Limb (tissue), 2 donors: Measurements from ENCODE around the gene SSTR3.

Source experiments
- DNase-seq, 2 donors: peaks; one replicate each; pipeline ENCODE4 v3.0.0-alpha.2; 2016; ENCODE audit errors: extremely low spot score in 2 of 2

SSTR3 gene

DNA sequence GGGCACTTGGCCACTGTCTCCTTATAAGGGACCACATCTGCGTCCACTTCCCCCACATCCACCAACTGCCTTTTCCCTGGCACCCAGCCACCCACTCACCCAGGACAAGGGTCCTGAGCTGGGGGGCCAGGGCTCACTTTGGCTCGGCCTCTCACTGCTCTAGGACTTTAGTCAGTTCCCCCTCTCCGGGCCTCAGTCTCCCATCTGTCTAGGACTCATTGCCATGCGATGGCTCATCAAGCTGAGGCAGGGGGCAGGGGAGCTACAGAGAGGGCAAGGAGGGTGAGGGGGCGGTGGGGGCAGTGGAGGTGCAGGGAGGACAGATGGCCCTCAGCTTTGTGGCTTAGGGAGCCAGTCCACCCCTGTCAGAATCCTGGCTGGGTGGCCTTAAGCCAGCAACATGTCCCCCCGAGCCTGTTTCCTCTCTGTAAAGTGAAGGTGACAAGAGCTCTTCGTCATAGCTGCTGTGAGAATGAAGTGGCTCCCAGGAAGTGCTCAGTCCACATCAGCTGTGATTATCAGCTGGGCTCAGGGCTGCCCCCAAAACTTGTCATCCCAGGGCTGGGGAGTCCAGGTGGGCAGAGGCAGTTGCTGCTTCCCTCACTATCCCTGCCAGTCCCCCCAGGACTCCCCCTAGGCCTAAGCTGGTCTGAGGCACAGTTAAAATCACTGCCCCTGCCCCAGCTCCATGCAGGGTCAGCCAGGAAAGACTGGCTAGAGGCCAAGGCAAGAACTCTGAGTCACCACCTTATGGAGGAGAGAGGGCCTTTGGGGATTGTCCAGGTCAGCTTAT, 16.9 kb upstream of the SSTR3 start:
- no peak for DNase-seq

DNA sequence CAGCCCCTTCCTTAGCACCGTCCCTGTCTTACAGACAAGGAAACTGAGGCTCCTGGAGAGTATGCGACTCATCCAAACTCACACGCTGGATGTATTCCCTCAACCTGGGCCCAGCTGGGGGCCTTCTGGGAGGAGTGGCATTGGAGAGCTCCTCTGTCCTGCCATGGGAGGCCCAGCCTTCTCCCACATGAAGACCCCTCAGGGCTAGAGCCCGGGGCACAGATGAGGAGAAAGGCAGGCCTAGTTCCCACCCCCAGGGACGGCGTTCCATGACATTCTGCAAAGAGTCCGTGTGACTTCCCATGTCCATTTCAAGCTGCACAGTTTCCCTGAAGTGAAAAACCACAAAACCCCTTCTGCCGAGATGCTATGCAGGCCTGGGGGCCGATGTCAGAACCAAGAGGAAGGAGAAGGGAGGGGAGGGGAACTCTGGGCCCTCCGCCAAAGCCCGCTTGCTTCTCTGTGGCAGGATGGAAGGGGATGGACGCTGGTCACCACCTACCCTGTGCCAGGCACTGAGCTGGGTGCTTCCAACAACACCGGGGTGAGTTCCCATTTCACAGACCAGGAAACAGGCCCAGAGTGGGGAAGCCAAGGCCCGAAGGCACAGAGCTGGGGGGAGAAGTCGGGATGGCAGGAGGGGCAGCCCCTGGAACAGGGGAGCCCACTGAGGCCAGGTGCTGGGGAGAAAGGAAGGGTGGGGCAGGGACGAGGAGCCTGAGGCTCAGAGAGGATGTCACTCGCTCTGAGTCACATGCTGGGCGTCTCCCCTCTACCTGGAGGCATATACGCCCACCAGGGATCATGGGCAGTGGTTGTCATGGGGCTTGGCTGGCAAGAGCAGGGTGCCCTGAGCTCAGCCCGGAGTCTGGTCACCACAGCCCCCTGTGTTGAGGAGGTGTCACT, 16.1 kb upstream of the SSTR3 start:
- no peak for DNase-seq

DNA sequence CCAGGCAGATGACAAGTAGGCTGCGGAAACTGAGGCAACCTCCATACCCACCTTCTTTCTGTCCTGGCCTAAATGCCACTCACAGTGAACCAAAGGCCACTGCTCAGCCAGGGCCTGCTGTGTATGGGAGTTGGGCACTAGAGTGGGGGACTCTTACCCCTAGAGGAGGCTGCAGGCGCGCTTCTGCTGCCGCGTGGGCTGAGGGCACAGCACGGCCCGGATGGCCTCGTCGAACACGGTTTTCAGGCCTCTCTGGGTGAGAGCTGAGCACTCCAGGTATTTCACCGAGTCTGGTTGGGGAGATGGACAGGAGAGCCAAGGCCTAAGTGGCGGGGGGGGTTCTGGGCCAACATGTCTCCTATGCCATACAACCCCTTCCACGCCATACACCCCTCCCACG, 14.2 kb upstream of the SSTR3 start:
- no peak for DNase-seq

GRCh38 chr22:37226087-37226486, 13.8 kb upstream of the SSTR3 start:
- DNase-seq: no peak

GRCh38 chr22:37225481-37225880, 13.2 kb upstream of the SSTR3 start:
- DNase-seq: no peak

- no peak for DNase-seq
Measured at GRCh38 chr22:37224757-37225420, 12.6 kb upstream of the SSTR3 start.

DNA sequence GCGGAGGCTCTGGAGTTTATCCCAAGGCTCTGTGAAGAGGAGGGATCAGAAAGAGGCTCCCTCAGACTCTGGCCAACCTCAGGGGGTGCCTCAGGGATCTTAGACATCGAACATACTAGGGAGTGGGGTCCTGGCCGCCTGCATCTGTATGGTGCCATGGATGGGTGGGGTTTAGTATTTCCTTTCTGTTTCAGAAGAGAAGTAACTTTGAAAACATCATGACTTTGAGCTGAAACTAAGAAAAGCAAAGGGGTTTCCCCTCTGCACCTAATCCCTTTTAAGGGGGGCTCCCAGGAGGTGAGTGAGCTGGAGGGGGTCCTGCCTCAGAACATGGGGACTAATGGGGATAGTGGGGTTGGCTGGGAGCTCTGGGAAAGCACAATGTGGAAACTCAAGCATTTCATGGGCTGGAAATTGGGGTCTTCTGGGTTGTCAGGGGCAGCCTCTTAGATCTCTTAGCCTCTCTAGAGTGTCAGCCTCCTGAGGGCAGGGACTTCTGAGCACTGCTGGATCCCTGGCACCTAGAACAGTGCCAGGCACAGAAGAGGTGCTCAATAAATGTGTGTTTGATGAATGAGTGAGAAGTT, 11.8 kb upstream of the SSTR3 start:
- no peak for DNase-seq

DNA sequence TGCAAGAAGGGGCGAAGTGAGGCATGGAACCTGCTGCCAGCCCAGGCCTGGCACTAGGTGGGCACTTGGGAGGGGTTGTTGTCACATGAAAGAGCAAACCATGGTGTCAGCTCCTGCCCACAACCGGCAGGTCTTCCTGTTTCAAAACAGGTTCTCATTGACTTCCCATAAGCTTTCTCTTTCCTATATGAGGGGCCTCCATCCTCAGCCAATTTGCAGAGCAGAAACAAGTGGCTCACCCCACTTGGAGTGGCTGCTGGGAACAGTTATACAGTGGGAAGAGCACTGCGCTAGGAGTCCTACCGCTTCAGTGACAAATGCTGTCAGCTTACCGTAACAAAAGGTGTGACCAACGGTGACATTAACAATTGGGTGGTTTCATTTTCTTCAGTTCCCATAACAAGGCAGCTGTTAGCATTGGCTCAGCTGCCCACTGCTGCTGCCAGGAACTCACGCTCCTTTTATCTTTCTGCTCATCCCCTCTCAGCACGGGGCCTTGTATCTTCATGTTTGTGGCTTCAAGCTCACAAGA, 10.2 kb upstream of the SSTR3 start:
- no peak for DNase-seq

DNA sequence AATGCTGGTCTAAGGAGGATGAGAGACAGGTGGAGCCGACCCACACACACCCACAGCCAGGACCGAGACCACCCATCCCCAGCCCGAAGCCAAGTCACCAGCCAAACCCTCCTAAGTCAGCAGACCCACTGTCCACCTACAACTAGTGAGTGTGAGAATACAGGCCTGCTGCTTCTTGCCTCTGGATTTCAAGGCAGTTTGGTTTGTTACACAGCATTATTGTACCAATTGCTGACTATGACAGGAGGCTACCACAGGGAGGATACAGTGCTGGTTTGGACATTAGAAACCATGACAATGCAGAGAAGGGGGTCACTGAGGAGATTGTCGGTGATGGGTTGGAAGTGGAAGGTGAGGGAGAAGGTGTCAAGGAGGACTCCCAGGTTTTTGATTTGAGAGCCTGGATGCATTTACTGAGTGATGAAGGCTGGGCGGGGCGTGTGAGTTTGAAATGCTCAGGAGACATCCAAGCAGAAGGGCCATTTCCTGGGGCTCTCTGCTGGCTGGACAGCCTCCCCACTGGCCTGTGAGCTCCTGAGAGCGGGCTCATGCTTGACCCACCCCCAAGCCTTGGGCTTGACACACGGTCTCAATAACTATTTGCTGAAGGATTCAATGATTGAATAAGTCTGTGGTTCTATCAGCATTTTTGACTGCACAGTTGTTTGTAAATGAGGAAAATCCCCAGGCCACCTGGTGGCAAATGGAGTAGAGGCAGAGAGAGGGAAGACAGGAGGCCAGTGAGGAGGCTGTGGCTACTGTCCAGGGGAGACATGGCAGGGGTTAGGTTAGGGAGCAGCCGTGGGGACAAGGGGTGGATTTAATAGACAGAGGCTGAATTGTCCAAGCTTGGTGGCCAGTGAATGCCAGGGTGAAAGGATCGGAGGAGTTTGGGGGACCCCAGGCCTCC, 9.4 kb upstream of the SSTR3 start:
- DNase-seq: no peak

- no peak for DNase-seq
Measured at GRCh38 chr22:37220543-37220981, 8.3 kb upstream of the SSTR3 start.

- no peak for DNase-seq
Measured at GRCh38 chr22:37219533-37219932, 7.3 kb upstream of the SSTR3 start.

DNA sequence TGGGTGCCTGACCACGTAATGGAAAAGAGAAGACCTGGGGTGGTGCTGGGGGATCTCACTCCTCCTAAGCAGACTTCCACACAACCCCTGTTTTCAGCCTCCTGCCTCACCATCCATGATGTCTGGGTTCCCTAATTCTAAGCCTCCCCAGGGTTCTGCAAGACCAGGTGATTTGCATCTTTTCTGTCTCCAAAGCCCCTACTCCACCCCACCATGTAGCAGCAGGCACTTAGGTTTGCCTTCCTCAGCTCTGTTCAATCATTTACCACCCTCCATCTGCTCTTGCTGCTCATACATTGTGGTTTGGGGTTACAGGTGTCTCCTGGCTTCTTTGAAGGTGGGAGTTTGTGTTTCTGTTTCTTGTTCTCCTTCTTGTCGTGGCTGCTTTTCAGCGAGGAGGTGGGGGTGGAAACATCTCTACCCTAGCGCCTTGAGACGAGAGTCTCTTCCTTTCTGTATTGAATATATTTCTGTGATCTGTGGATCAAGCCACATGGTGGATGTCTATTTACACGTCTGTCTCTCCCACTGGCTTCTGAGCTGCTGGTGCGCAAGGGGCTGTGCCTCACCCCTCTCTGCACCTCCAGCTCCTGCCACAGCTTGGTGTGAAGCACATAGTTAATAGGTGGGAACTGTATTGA, 6.6 kb upstream of the SSTR3 start:
- no peak for DNase-seq

DNA sequence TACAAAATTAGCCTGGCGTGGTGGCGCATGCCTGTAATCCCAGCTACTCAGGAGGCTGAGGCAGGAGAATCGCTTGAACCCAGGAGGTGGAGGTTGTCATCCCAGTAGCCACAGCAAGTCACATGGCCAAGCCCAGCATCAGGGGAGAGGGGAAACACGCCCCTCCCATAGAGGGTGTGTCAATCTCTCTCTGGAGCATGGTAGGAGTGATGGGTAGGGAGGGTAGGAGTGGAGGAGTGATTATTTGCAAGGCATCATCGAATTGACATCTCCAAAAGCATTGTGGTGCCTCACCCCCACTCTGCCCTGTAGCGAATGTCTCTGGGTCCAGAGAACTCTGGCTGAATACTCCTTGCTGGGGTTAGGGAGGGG, 6.1 kb upstream of the SSTR3 start:
- no peak for DNase-seq

GRCh38 chr22:37215890-37216289, 3.6 kb upstream of the SSTR3 start:
- no peak for DNase-seq

DNA sequence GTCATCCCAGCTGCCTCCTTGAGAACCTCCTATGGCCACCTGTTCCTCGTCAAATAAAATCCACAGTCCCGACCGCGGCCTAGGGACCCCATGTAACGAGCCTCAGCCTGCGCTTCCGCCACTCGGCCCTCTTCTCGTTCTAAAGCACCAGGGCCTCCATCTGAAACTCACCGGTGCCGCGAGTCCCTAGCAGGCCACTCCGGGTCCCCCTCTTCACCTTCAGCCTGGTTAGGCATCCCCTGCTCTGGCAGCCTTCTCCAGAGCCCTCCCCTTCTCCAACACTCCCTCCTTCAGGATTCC, 2.4 kb upstream of the SSTR3 start:
- DNase-seq: no peak

GRCh38 chr22:37213941-37214730, 1.9 kb upstream of the SSTR3 start:
- no peak for DNase-seq

GRCh38 chr22:37213218-37213855, 1.1 kb upstream of the SSTR3 start:
- no peak for DNase-seq

DNA sequence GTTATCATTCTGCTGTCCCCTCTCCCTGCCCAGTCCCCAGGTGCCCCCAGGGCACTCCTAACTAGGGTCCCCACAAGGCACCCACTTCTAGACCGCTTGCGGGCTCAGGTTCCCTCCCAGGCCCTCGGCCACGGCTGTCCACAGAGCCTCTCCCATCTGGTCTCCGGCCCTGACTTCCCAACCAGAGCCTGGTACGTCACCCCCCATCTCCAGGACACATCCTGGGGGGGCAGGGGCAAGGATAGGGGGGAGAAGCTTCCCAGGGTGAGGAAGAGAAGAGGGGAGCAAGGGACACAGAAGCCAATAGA, 457 bp downstream of the SSTR3 start:
- no peak for DNase-seq
